GM12873 (cell line): ENCODE measurements around the gene DACT2.

Source experiments
- TF ChIP-seq, protein P1 (sequence below): IDR thresholded peaks from 2 replicates; pipeline ENCODE4 v1.5.1; 2012; ENCODE audit warnings: low read depth, mild to moderate bottlenecking, moderate library complexity, low read length, control low read depth; ENCODE audit not compliant: insufficient read depth; ENCODE audit errors: missing control alignments

Gene DACT2

DNA sequence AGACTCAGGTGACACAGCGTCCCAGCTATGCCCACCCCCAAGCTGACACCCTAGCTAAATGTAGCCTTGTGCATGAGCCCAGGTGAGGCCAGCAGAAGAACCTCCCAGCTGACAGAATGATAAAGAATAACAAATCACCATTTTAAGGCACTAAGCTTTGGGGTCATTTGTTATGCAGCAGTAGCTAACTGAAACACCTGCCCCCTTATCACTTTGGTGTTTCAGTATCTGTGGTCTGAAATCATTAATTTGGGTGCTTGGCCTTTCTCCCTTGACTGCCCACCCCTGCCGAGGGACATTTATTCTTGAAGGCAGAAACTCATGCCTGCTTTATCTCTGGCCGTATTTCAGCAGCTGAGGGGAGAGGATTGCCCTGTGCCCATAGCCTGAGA is 30.0 kb downstream of the DACT2 start:
- TF ChIP-seq, protein P1, sequence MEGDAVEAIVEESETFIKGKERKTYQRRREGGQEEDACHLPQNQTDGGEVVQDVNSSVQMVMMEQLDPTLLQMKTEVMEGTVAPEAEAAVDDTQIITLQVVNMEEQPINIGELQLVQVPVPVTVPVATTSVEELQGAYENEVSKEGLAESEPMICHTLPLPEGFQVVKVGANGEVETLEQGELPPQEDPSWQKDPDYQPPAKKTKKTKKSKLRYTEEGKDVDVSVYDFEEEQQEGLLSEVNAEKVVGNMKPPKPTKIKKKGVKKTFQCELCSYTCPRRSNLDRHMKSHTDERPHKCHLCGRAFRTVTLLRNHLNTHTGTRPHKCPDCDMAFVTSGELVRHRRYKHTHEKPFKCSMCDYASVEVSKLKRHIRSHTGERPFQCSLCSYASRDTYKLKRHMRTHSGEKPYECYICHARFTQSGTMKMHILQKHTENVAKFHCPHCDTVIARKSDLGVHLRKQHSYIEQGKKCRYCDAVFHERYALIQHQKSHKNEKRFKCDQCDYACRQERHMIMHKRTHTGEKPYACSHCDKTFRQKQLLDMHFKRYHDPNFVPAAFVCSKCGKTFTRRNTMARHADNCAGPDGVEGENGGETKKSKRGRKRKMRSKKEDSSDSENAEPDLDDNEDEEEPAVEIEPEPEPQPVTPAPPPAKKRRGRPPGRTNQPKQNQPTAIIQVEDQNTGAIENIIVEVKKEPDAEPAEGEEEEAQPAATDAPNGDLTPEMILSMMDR = no peak

DNA sequence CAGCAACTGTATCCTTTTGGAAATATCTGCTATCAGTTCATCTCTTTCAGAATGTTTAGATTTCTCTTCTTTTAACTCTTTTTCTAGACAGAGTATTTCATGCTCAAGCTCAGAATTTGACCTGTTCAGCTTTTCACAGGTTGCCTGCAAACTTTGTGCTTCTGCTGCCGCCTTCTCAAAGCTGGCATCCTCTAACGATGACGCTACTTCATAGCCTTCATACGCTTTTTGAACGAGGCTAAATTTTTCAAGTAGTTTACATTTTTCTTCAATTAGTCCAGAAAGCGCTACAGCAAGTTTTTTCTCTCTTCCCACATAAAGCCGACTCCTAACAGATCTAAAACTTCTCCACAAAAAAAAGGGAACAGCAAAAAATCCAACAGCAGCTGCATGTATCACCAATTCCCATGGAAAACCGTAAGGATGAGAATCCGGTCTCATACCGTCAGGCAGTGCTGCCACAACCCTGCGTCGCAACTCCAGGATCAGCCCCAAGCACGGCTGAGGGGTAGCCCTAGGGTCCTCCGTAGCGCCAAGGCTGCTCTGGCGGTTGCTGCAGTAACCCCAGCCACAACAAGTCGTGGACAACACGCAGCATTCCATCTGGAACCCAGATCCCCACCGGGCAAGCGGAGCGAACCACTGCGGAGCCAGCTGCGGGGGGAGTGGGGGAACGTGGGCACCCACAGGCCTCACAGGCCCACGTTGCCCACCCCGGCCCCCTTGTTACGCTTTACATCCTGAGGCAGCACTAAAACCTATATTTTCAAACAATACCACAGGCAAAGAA is 30.6 kb downstream of the DACT2 start:
- TF ChIP-seq, protein P1 = no peak

DNA sequence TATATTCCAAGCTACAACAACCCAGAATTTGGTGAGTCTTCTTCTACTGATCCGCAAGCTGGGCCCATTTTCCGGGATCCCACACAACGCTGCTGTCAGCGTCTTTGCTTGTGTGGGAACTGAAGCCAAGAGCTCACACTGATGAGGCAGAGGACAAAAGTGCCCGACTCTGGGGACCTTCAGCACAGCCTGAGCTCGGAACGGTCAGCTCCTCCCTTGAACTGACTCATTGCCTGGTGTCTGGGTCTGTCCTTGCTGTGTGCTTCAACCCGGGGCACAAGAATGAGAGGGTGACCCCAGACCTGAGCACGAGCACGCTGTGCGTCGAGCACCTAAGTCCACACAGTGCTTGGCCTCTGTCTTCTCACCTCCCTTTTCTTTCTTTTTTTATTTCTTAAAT is 33.5 kb downstream of the DACT2 start:
- TF ChIP-seq, protein P1 = no peak

DNA sequence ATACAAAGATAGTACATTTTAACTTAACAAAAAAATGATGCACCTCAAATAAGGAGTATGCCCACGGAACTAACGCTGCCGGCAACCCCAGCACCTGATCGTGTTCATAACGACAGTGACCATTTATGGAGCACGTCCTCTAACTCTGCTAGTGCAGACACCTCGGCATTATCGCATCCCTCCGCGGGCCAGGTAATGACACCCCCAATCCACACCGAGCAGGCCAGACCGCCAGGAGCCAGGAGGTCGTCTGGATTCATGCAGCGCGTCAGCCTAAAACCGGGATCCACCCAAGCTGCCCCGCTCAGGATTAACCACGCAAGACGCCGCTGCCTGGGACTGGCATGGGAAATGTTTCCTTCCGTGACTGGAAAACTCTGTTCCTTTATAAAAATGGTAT is 34.1 kb downstream of the DACT2 start:
- TF ChIP-seq, protein P1 = no peak

DNA sequence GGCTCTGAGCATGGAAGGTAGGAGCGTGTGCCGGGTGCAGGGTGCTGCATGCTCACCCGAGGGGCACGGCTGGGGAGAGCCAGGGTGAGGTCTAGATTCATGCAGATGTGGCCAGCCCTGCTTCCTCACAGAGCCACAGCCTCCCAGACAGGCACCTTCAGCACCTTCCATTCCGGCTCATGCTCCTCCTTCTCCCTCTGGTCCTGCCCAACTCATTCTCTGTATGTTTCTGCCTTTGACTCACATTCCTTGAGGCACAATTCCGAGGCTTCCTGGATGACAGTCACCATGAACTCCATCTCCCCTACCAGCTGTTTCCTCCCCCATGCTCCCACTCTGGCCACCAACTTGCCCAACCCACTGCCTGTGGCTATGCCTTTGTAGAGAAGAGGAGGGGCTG is 35.4 kb downstream of the DACT2 start:
- TF ChIP-seq, protein P1 = no peak

DNA sequence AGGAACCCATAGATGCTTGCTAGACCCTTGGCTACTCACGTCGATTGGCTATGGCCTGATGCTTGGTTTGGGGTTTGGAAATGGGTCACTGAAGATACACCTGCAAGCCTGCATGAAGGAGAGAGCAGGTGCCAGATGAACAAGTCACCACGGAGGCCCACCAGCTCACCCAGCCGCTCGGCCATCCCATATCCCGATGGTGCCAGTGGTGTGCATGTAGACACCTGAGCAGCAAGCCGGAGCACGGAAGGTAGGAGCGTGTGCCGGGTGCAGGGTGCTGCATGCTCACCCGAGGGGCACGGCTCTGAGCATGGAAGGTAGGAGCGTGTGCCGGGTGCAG is 35.9 kb downstream of the DACT2 start:
- TF ChIP-seq, protein P1 = no peak

DNA sequence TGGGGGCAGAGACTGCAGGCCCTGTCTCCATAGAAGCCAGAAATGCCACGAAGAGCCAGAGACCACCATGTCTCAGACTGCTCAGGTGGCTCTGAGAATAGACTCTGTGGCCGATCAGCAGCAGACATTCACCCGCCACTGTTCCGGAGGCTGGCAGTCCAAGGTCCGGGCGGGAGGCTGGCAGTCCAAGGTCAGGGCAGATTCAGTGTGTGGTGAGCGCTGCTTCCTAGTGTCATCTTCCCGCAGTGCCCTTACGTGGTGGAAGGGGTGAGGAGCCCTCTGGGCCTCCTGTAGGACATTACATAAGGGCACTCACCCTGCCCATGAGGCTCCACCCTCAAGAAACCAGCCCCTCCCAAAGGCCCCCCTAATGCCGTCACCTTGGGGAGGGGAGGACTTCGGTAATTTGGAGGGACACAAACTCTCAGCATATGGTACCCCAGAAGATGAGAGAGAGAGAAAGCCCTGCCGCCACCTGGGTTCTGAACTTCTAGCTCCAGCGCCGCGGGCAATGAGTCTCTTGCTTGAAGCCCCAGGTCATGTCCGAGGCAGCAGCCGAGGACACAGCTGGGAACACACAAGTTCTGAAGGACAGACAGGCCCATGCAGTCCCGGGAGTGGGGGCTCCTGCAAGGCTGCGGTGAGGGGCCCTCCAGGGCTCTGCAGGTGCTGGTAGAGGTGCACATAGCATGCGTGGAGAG is 36.4 kb downstream of the DACT2 start:
- TF ChIP-seq, protein P1 = no peak
